Testis (tissue), 2 donors: Measurements from ENCODE around the gene ADAMTSL1.

Source experiments
- POLR2A ChIP-seq: fragments of 450-650 bp; IDR thresholded peaks from one replicate; pipeline ENCODE4 v1.6.1; 2017; ENCODE audit warnings: antibody characterized with exemption, mild to moderate bottlenecking, moderate library complexity
- TF ChIP-seq, protein P1 (sequence below), 3 experiments: fragments of 450-650 bp in 2 of 3; fragments of 200-600 bp in 1 of 3; sonication (generic) in 1 of 3; IDR thresholded peaks; one replicate each; pipeline ENCODE4 v1.5.1; 2016 to 2019; ENCODE audit warnings: antibody characterized with exemption in 3 of 3, mild to moderate bottlenecking in 2 of 3, moderate library complexity in 1 of 3

DNA sequence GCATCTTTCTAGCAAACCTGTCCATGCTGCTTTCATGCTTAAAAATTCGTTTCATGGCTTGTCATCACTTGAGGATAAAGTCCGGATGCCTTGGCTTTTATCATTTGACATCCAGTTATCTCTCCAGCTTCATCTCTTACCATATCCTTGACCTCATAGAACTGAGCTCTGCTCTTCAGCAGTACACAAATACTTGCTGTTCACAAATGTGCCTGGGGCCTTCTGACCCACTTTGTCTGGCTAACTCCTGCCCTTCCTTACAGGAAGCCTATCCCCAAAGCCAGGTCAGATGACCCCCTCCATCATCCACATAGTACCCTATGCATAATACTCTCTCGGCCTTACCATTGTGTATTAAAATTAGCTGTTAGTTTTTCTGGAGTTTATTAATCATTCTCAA is 310.0 kb downstream of the ADAMTSL1 start:
- TF ChIP-seq, protein P1, sequence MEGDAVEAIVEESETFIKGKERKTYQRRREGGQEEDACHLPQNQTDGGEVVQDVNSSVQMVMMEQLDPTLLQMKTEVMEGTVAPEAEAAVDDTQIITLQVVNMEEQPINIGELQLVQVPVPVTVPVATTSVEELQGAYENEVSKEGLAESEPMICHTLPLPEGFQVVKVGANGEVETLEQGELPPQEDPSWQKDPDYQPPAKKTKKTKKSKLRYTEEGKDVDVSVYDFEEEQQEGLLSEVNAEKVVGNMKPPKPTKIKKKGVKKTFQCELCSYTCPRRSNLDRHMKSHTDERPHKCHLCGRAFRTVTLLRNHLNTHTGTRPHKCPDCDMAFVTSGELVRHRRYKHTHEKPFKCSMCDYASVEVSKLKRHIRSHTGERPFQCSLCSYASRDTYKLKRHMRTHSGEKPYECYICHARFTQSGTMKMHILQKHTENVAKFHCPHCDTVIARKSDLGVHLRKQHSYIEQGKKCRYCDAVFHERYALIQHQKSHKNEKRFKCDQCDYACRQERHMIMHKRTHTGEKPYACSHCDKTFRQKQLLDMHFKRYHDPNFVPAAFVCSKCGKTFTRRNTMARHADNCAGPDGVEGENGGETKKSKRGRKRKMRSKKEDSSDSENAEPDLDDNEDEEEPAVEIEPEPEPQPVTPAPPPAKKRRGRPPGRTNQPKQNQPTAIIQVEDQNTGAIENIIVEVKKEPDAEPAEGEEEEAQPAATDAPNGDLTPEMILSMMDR (IDR thresholded peaks at IDR 0.05): no peak
- TF ChIP-seq POLR2A: no peak
